ENCODE measurements around the gene TNNT1.

The TNNT1 gene

DNA sequence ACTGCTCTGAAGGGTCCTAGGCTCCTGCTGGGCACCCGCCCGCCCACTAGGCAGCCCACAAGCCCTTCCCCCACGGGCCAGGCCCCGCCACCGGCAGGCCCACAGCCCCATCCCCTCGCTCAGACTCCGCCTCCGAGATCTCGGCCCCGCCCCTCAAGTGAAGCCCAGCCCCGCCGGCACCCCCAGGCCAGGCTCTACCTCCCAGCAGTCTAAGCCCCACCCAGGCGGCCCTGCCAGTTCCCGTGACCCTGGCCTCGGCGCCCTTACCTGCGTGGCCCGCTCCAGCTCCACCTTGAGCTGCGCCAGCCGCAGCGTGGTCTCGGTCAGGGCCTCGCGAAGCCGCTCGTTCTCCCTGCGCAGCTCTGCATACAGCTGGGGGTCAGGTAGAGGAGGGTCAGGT lies 57.1 kb downstream of the TNNT1 start:
- no peak for DNase-seq (ENCODE audit: low read depth in 2 of 3, low spot score in 2 of 3)

DNA sequence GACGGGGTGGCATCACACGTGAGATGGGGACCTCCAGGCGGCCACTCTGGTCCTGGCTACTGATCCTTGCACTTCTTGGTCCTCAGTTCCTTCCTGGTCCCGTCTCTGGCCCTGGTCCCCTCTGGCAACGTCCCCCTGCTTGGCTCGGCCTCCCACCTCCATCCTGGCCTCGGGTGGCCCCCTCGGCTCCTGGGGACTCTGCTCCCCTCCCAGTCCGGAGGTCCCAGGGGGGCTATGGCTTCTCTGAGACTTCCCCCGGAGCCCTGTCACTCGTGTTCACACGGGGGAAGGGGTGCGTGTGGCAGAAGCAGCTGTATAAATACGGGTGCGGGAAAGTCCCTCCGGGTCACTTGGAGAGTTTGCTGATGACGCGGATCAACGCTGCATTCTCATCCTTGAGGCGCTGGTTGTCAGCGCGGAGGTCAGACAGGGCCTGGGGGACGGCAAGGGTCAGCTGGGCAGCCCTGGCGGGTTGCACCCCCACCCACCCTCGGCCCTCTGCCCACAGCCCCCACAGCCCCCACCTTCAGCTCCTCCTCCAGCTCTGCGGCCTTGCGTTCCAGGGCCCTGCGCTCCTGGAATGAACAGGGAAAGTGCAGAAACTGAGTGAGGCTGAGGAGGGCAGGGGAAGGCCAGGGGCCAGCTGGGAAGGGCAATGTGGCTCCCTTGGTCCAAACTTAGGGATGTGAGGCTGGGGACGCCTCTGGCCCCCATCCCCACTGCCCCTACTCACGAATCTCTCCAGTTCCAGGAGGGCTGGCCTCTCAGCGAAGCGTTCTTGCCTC lies 57.7 kb downstream of the TNNT1 start:
- DNase-seq (ENCODE audit: low read depth in 2 of 3, low spot score in 2 of 3) = no peak

DNA sequence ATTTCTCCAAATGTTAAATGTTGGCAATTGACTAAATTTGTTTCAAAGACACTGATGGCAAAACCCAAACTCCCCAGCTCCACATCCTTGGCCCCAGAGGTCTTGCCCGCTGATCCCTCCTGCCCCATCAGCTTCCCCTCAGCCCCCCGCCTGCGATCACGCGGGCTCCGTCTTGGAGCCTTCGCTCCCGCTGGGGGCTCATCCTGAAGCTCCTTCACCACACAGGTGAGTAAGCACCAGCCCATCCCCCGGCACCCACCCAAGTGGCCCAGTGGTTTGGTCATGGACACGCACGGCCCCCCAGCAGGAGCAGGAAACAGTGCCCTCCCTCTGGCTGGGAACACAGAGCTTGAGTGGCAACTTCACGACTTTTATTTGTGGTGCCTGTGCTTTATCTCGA lies 58.4 kb downstream of the TNNT1 start:
- no peak for DNase-seq (ENCODE audit: low read depth in 2 of 3, low spot score in 2 of 3)

DNA sequence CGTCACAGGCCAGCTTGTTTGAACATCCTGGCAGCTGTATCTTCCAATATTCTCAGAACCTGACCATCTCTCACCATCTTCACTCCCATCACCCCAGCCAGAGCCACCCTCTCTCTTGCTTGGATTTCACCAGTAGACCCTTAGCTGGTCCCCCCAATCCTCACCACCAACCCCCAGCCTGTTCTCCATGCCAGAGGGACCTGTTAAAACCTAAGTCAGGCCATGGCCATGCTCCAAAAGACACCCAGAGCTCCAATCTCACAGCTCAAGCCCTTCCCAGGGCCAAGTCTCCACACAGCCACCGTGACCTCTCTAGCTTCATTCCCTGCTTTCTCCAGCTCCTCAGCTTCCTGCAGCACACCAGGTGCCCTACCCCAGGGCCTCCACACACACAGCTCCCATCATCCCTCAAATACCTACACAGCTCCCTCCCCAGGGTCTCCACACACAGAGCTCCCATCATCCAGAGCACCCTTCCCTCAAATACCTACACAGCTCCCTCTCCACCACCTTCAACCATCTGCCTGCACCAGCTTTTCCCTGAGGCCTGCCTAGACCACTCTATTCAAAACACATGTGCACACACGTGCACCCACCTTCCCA lies 59.6 kb downstream of the TNNT1 start:
- DNase-seq (ENCODE audit: low read depth in 2 of 3, low spot score in 2 of 3) = no peak

DNA sequence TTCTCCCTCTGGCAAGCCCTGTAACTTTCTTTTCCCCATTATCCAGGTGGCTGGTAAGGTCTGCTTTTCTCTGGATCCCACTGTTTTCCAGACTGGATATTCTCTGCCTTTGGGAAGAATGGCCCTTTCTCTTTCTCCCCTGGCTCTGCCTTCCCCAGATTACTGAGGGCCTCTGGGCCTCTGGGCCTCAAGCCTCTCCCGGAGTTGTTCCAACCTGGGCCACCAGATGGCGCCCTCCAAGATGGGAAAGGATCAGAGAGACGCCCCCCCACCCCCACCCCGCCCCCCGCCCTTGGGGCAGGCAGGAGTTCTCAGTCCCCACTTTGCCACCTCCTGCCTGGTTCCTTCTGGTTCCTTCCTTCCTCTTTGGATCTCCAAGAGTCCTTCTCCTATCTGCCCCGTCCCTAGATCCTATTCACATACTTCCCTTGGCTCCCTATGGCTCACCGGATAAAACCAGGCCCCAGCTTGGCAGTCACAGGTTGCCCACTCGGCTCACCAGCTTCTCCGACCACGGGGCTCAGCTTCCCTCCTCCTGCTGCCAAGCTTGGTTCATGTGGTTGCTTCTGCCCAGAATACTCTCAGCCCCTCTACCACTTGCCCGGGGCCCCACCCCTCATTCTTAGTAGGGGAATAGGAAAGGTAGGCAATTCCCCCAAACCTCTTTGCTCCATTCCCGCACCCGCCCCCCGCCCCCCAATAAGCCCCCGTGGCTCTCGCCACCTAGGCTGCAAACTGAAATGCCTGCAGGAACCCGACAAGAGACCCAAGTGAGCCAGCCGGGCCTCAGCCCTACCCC lies 60.3 kb downstream of the TNNT1 start:
- DNase-seq (ENCODE audit: low read depth in 2 of 3, low spot score in 2 of 3) = peak; percentile 58 to 81 (median 80)

DNA sequence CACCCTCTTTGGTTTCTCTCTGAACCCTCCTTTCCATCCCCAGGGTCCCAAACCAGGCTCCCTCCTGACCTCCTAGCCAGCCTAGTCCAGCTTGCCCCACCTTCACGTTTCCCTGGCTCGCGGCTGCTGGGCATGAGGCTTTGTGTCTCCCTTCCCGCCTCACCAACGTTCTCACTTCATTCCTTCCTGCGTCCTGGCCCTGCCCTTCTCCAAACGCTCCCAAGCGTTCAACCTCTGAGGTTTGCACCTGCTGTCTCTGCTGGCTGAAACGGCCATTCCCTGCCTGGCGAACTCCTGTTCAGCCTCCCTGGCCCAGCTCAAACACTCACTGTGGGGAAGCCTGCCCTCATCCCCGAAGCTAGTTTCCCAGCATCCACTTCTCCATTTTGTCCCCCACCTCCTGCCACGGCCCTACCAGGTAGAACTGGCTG lies 61.0 kb downstream of the TNNT1 start:
- no peak for DNase-seq (ENCODE audit: low read depth in 2 of 3, low spot score in 2 of 3)

DNA sequence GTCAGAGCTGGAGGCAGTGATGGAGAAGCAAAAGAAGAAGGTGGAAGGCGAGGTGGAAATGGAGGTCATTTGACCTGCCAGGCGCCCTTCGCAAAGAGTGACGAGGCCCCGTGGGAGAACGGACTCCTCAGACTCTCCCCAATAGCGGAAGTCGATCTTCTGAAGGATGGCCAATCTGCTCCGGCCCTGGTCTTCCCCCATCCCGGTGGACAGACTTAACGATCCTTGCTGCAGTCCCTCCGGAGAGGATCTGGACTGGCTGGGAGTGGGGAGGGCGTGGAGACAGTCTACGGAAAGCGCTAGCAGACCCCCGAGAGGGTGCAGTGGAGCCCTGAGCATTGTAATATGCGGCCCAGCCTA lies 61.5 kb downstream of the TNNT1 start:
- no peak for DNase-seq (ENCODE audit: low read depth in 2 of 3, low spot score in 2 of 3)

DNA sequence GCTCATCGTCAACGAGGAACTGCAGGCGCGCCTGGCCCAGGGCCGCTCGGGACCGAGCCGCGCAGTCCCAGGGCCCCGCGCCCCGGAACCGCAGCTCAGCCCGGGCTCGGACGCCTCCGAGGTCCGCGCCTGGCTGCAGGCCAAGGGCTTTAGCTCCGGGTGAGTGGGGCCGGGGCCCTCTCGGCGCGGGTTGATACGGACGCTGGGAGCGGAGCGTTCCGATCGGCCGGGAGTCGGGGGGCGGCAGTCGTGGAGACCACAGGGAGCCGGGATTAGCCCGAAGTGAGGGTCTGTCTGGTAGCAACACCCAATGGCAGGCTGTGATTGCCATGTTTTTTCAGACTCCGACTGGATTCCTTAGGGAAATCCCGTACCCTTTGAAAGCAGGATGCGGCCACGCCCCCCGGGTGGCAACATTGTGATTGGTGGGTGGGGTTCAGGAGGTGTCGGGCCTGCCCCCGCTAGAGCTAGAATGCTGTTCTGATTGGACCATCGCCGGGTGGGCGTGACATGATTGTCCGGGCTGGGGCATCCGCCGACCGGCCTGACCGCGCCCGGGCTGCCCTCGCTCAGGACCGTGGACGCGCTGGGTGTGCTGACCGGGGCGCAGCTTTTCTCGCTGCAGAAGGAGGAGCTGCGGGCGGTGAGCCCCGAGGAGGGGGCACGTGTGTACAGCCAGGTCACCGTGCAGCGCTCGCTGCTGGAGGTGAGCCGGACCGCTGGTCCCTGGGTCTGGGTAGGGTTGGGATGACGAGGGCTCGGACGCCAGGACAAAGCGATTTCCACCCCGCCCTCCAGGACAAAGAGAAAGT lies 62.1 kb downstream of the TNNT1 start:
- DNase-seq (ENCODE audit: low read depth in 2 of 3, low spot score in 2 of 3) = no peak

DNA sequence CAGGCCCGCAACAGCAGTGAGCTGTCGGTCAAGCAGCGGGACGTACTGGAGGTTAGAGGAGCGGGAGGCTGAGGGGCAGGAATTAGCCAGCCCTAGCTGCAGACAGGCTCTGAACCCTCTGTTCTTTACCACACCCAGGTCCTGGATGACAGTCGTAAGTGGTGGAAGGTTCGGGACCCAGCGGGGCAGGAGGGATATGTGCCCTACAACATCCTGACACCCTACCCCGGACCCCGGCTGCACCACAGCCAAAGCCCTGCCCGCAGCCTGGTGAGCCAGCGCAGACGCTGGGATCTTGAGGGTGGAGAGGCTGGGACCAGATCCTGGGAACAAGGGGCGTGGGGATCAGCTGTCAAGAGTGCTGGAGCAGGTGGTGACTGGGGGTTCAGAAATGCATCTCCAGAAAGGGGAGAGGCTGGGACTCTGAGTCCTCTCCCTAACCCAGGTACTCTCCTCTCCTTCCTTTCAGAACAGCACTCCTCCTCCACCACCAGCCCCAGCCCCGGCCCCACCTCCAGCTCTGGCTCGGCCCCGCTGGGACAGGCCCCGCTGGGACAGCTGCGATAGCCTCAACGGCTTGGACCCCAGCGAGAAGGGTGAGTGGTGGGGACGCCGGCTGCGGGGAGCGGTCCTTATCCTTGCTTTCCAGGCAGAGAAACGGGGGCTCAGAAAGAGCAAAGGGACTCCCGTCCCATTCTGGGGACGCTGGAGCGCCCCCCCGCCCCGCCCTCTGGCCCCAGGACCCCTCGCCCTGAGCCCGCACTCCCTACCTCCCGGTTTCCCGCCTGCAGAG lies 62.9 kb downstream of the TNNT1 start:
- DNase-seq (ENCODE audit: low read depth in 2 of 3, low spot score in 2 of 3) = no peak

DNA sequence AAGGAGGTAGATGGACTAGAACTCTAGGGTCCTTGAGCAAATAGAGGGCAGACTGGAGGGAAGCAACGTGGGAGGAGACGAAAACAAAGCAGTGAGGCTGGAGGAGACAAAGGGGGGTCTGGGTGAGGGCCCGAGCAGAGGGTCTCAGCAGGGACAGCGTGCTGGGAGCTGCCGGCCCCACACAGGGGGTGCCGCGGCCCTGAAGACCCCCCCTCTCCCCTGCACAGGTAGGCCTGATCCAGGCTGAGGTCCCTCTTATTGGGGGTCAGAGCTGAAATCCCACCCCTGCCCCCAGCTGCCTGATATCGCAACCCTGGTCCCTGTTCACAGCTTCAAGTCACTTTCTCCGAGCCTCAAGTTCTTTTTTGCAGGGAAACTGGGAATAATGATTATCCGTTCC lies 64.6 kb downstream of the TNNT1 start:
- no peak for DNase-seq (ENCODE audit: low read depth in 2 of 3, low spot score in 2 of 3)

DNA sequence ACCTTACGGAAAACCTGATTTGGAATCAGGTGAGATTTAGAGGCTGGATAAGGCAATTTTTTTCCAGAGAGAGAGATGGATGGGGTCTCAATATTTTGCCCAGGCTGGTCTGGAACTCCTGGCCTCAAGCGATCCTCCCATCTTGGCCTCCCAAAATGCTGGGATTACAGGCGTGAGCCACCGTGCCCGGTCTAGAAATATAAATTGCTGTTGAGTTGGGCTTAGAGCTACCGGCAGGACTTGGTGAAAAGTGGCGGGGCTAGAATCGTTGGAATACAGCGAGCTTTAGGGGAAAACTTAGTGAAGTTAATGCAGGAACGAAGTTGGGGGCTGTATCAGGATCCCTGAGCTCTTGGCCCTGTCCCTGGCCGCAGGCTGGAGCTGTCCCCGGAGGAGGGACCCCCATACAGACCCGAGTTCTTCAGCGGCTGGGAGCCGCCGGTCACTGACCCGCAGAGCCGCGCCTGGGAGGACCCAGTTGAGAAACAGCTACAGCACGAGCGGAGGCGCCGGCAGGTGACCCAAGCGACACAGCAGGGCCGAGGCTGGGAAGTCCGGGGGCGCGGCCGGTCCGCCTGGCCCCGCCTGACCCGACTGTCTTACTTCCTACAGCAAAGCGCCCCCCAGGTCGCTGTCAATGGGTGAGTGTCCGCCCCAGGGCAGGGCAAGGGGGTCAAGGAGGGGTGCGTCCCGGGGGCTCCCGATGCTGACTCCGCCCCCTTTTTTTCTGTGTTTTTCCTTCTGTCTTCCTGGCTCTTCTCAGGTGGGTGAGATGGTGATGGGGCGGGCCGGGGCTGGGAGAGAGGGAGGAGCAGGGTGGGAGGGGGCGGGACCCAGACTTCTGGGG lies 65.8 kb downstream of the TNNT1 start:
- no peak for DNase-seq (ENCODE audit: low read depth in 2 of 3, low spot score in 2 of 3)
